Natural killer cell treated with Interleukin-12 subunit alpha and Interleukin-12 subunit beta and Interleukin-15 and Interleukin-18, amount 100 ng/mL, for 72 hours (primary cell): ENCODE measurements around the gene UEVLD. TPM values are rescaled to one million over a fixed set of nuclear protein-coding genes. Genes with fewer than 3 reads are reported as not detected.
"Not testable (repeated sequence)": the region's sequence is repeated elsewhere in the genome, so short reads cannot be mapped to it uniquely, and the experiment has no call there.

ENCODE experiments used
- ATAC-seq, 2 donors: fragments of 150-1000 bp; cut with Tn5 transposase in 1 of 2; sonication (Bioruptor Pico), chemical (Tn5 transposase) in 1 of 2; 2 replicates each; pipeline ENCODE4 v1.10.0; 2021
- DNase-seq: peaks from one replicate; pipeline ENCODE4 v3.0.0; 2022; ENCODE audit warnings: low spot score
- H3K27ac Mint-ChIP-seq, 2 donors: 1 replicate in 1 of 2; 2 replicates in 1 of 2; pipeline ENCODE4 v1.8.0; 2022; ENCODE audit warnings: mixed read lengths in 2 of 2, mild to moderate bottlenecking in 1 of 2, moderate library complexity in 1 of 2
- H3K27me3 Mint-ChIP-seq, 2 donors: 1 replicate in 1 of 2; 2 replicates in 1 of 2; pipeline ENCODE4 v1.8.0; 2022; ENCODE audit warnings: mixed read lengths in 2 of 2
- H3K36me3 Mint-ChIP-seq: one replicate; pipeline ENCODE4 v1.8.0; 2022; ENCODE audit warnings: mixed read lengths
- H3K4me1 Mint-ChIP-seq, 2 donors: 1 replicate in 1 of 2; 2 replicates in 1 of 2; pipeline ENCODE4 v1.8.0; 2022; ENCODE audit warnings: low read depth in 2 of 2, mixed read lengths in 2 of 2, mild to moderate bottlenecking in 1 of 2
- H3K4me3 Mint-ChIP-seq: one replicate; pipeline ENCODE4 v1.8.0; 2022; ENCODE audit warnings: mixed read lengths
- H3K9me3 Mint-ChIP-seq: 2 replicates; pipeline ENCODE4 v1.8.0; 2022; ENCODE audit warnings: mixed read lengths
- total RNA-seq, 2 donors: library from RNA; stranded (reverse); gene quantifications; one replicate each; pipeline ENCODE4 v1.2.3, GENCODE V29; 2022

The UEVLD gene
- total RNA-seq, 2 donors from 2014 or later = 18.8 to 38.8 TPM

- Mint-ChIP-seq H3K27me3 (no peaks in the 10 kb centered on the region), H3K27ac (no peak overlapping the region), H3K9me3 (no peaks in the 10 kb centered on the region), H3K36me3 (peaks cover 21% of the 10 kb centered on the region), H3K4me3 (no peak overlapping the region), H3K4me1 (peaks cover 16 to 23% of the 10 kb centered on the region in 2 donors)
- DNase-seq (no peak), ATAC-seq (no peak)
Measured at GRCh38 chr11:18611196-18611595, 22.7 kb upstream of the UEVLD start.

DNA sequence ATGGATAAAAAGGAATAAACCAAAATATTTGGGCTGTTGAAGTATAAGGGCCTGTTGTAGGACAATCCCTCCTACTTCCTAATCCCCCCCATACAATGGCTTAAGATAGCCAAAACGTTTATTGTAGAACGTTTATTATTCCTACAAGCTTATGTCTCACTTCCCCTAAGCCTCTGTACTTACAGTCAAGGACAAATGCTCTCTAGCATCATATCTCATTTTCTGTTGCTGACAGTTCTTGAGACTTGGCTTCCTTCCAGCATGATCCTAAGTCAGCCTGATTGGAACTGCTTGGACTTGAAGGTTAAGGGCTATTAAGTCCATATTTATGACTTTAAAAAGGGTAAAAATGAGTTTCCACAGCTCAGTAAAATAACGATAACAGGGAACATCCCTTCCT, 19.8 kb upstream of the UEVLD start:
- H3K4me3 Mint-ChIP-seq = no peak overlapping the region
- no peak overlapping the region for H3K27ac Mint-ChIP-seq
- ATAC-seq (no peak), DNase-seq (no peak)
- H3K9me3 Mint-ChIP-seq = no peaks in the 10 kb centered on the region
- peaks cover 2% of the 10 kb centered on the region for H3K36me3 Mint-ChIP-seq
- no peaks in the 10 kb centered on the region for H3K27me3 Mint-ChIP-seq
- peaks cover 0 to 6% of the 10 kb centered on the region in 2 donors for H3K4me1 Mint-ChIP-seq

DNA sequence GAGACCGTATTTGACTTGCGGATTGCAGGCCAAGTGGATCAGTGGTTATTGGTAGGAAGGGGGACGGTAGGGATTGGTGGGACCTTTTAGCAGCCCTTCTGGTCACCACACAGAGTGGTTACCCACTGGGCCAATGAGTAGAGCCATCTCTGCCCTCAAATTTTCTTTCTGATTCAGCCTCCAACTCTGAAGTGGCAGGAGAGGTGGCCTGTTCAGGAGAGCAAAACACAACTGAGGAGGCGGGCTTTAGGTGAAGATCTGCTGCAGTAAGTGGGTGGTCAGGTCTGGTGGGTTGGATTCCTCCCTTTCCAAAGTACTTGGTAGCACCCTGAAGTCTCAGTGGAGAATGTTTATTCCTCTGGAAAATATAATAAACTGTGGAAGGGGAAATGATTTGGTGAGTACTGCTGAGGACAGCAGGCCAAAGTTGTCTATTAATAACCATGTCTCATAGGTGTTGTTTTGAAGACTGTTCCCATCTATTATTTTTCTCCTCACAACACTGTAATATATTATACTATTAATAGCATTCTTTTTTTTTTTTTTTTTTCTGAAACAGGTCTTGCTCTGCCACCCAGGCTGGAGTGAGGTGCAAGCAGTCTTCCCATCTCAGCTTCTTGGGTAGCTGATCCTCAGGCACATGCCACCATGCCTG, 12.5 kb upstream of the UEVLD start:
- Mint-ChIP-seq H3K4me1 (peaks cover 0 to 8% of the 10 kb centered on the region in 2 donors), H3K27me3 (no peaks in the 10 kb centered on the region), H3K27ac (no peak overlapping the region), H3K36me3 (no peaks in the 10 kb centered on the region), H3K9me3 (no peaks in the 10 kb centered on the region), H3K4me3 (no peak overlapping the region)
- no peak for DNase-seq
- ATAC-seq = no peak

DNA sequence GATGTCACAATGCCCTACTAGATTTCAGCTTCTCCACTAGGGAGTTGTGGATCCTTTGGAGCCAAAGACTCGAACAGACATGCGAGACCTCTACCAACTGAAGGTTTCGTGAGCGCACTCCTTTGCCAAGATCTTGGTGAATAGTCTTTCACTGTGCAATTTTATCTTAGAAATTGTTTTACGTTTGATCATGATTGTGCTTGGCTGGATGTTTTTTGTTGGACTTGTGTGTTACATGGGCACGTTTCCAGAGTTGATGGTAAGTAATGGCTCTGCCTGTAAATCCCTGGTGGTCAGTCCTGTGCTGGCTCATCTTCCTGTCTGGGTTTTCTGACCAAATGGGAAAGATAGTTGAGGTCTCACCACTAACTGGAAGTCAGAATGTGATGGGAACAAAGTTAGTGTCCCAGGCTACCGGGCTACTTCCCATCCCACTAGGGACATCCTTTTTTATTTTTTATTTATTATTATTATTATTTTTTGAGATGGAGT, 11.3 kb upstream of the UEVLD start, which contains the start of gene MISFA:
TSS of gene MISFA (plus strand) at position 51 of the 492 bp plus-strand sequence. CDS start at position 191, 140 bp downstream.
- Mint-ChIP-seq H3K27me3 (no peaks in the 10 kb centered on the region), H3K4me1 (peaks cover 0 to 5% of the 10 kb centered on the region in 2 donors), H3K36me3 (no peaks in the 10 kb centered on the region), H3K4me3 (no peak within 1 kb of the TSS), H3K9me3 (no peaks in the 10 kb centered on the region), H3K27ac (no peak within 1 kb of the TSS)
- ATAC-seq (no peak), DNase-seq (no peak)

GRCh38 chr11:18594999-18595749, 6.6 kb upstream of the UEVLD start:
- Mint-ChIP-seq H3K4me1 (peaks cover 0 to 13% of the 10 kb centered on the region in 2 donors), H3K9me3 (no peaks in the 10 kb centered on the region)
- no peak for ATAC-seq

GRCh38 chr11:18594088-18594487, 5.6 kb upstream of the UEVLD start:
- H3K36me3 Mint-ChIP-seq, H3K27ac Mint-ChIP-seq, DNase-seq, H3K4me3 Mint-ChIP-seq, H3K9me3 Mint-ChIP-seq, ATAC-seq, H3K27me3 Mint-ChIP-seq: not testable (repeated sequence)
- peaks cover 0 to 13% of the 10 kb centered on the region in 2 donors for H3K4me1 Mint-ChIP-seq

More at GRCh38 chr11:18594999-18595749, 6.6 kb upstream of the UEVLD start:
- Mint-ChIP-seq H3K36me3 (no peaks in the 10 kb centered on the region), H3K27ac (no peak overlapping the region), H3K4me3 (no peak overlapping the region), H3K27me3 (no peaks in the 10 kb centered on the region)
- DNase-seq = no peak

DNA sequence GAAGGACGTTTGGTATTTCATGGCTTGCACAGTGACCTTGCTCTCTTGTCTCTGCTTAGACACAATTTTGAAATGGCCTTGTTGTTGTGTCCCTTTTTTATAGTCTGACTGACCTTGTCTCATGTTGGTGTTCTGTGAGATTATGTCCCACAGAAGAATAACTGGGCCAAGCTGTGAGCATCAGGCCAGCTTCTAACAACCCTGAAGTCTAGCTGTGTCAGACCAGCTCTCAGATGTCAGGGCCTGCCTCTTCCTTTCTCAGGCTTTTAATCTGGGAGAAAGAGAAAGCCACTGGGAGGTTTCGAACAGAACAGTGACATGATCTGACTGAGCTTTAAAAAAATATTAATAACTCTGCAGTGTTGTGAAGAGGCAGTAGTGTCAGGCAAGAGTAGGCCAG, 2.0 kb upstream of the UEVLD start:
- no peak overlapping the region for H3K27ac Mint-ChIP-seq
- peaks cover 0 to 13% of the 10 kb centered on the region in 2 donors for H3K4me1 Mint-ChIP-seq
- H3K27me3 Mint-ChIP-seq = no peaks in the 10 kb centered on the region
- no peak overlapping the region for H3K4me3 Mint-ChIP-seq
- no peak for DNase-seq
- no peaks in the 10 kb centered on the region for H3K9me3 Mint-ChIP-seq
- H3K36me3 Mint-ChIP-seq = no peaks in the 10 kb centered on the region
- no peak for ATAC-seq

DNA sequence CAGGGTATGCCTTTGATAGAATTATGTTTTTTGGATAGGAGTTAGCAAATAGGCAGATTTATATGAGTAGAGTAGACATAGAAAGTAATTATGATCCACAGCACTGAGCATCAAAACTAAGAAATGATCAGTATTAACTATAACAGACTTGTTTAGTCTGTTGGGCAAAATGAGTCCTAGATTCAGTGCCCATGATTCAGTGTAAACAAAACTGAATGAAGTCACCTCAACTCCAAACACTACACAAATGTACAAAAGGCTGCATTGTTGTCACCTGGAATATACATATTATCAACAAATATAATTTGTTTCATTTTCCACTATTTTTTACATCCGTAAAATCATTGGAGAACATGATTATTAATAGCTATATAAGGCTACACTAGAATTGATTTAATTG, 6.7 kb downstream of the UEVLD start:
- ATAC-seq = no peak
- H3K27ac Mint-ChIP-seq = peak overlapping the region in 1 of 2 donors; percentile 52
- DNase-seq = no peak
- H3K4me3 Mint-ChIP-seq = no peak overlapping the region
- H3K9me3 Mint-ChIP-seq = no peaks in the 10 kb centered on the region
- H3K4me1 Mint-ChIP-seq = peaks cover 9 to 13% of the 10 kb centered on the region in 2 donors
- H3K36me3 Mint-ChIP-seq = no peaks in the 10 kb centered on the region
- H3K27me3 Mint-ChIP-seq = no peaks in the 10 kb centered on the region

GRCh38 chr11:18580113-18580766, 8.3 kb downstream of the UEVLD start:
- Mint-ChIP-seq H3K36me3 (no peaks in the 10 kb centered on the region), H3K4me1 (peaks cover 9 to 15% of the 10 kb centered on the region in 2 donors), H3K9me3 (no peaks in the 10 kb centered on the region), H3K27ac (no peak overlapping the region), H3K4me3 (no peak overlapping the region), H3K27me3 (no peaks in the 10 kb centered on the region)
- ATAC-seq (peak in 1 of 2 donors; percentile 49), DNase-seq (no peak)

DNA sequence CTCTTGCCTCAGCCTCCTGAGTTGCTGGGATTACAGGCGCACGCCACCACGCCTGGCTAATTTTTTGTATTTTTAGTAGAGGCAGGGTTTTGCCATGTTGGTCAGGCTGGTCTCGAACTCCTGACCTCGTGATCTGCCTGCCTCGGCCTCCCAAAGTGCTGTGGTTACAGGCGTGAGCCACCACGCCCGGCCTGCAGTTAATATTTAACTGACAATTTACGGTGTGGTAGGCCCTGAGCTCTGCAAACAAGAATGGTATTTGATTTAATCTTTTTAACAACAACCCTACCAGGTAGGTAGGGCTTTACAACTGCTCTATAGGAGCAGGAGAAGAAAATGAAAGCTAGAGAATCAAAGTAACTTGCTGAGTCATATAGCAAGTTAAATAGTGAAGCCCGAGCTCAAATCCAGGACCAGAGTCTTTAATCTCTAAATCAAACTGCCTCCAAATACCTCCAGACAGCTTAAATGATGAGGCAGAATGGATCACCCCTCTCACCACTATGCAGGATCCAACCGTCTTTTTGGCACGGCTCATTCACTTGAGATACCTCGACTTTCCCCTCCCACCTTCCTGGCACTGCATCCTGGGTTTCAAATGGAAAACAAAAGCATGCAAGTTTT, 9.4 kb downstream of the UEVLD start:
- H3K4me3 Mint-ChIP-seq = peak overlapping the region; percentile 60
- H3K27ac Mint-ChIP-seq = peak overlapping the region in 1 of 2 donors; percentile 86
- no peak for DNase-seq
- H3K4me1 Mint-ChIP-seq = peaks cover 9 to 15% of the 10 kb centered on the region in 2 donors
- H3K27me3 Mint-ChIP-seq = no peaks in the 10 kb centered on the region
- H3K9me3 Mint-ChIP-seq = no peaks in the 10 kb centered on the region
- ATAC-seq = peak; percentile 77 to 80
- H3K36me3 Mint-ChIP-seq = no peaks in the 10 kb centered on the region

- ATAC-seq (no peak), DNase-seq (no peak)
- Mint-ChIP-seq H3K9me3 (no peaks in the 10 kb centered on the region), H3K4me1 (peaks cover 14 to 23% of the 10 kb centered on the region in 2 donors), H3K36me3 (peaks cover 6% of the 10 kb centered on the region), H3K4me3 (no peak overlapping the region), H3K27me3 (no peaks in the 10 kb centered on the region), H3K27ac (no peak overlapping the region)
Measured at GRCh38 chr11:18575361-18575760, 13.2 kb downstream of the UEVLD start.

- ATAC-seq (no peak), DNase-seq (no peak)
- peaks cover 5% of the 10 kb centered on the region in 2 donors for H3K4me1 Mint-ChIP-seq
- no peak overlapping the region for H3K4me3 Mint-ChIP-seq
- H3K36me3 Mint-ChIP-seq = peaks cover 6% of the 10 kb centered on the region
- no peaks in the 10 kb centered on the region for H3K9me3 Mint-ChIP-seq
- H3K27me3 Mint-ChIP-seq = no peaks in the 10 kb centered on the region
- no peak overlapping the region for H3K27ac Mint-ChIP-seq
Measured at GRCh38 chr11:18567081-18567480, 21.5 kb downstream of the UEVLD start.

DNA sequence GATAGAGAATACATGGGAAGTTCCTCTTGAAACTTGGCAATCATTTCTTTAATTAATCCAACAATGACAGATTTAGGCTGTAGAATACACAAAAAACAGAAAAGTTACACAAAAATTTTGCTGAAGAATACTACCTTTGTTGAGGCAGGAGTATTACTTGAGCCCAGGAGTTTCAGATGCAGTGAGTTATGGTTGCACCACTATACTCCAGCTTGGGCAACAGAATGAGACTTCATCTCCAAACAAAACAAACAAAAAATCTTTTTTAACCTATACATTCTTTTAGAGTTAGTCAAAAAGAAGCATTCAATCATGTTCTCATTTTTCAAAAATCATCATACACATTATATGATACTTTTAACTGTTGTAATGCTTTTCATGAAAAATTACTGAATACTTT, 22.1 kb downstream of the UEVLD start:
- Mint-ChIP-seq H3K4me3 (no peak overlapping the region), H3K27me3 (no peaks in the 10 kb centered on the region), H3K4me1 (peaks cover 2% of the 10 kb centered on the region in 2 donors), H3K9me3 (no peaks in the 10 kb centered on the region), H3K27ac (no peak overlapping the region), H3K36me3 (peaks cover 3% of the 10 kb centered on the region)
- DNase-seq (no peak), ATAC-seq (no peak)
